Astrocyte (in vitro differentiated cells and primary cell): ENCODE results near the gene ELMO1. TPM values are rescaled to one million over a fixed set of nuclear protein-coding genes. Genes with fewer than 3 reads are reported as not detected.

ENCODE experiments used
- DNase-seq: peaks from one replicate; pipeline ENCODE4 v3.0.0-alpha.2; 2010; ENCODE audit warnings: low read depth
- FAIRE-seq: peaks from 2 replicates; lab custom pipeline; 2011; peaks lifted over from hg19 to GRCh38; lab: Jason Lieb, UNC
- H2AFZ ChIP-seq: 2 replicates; pipeline ENCODE4 v1.6.0; 2012; ENCODE audit warnings: low read depth, low read length, inconsistent platforms
- H3K27ac ChIP-seq: 2 replicates; pipeline ENCODE4 v1.5.1; 2011; ENCODE audit warnings: low read depth, low read length, inconsistent platforms
- H3K27me3 ChIP-seq: 2 replicates; pipeline ENCODE4 v1.6.0; 2011; ENCODE audit warnings: low read length, inconsistent platforms; ENCODE audit not compliant: insufficient read depth
- H3K36me3 ChIP-seq: 2 replicates; pipeline ENCODE4 v1.5.1; 2011; ENCODE audit warnings: low read length, inconsistent platforms; ENCODE audit not compliant: insufficient read depth
- H3K4me1 ChIP-seq: 2 replicates; pipeline ENCODE4 v1.5.1; 2011; ENCODE audit warnings: low read length, inconsistent platforms; ENCODE audit not compliant: insufficient read depth
- H3K4me2 ChIP-seq: 2 replicates; pipeline ENCODE4 v1.6.0; 2012; ENCODE audit warnings: low read length, inconsistent platforms
- H3K4me3 ChIP-seq: 2 replicates; pipeline ENCODE4 v1.5.1; 2011; ENCODE audit warnings: low read depth, mild to moderate bottlenecking, low read length, inconsistent platforms; ENCODE audit not compliant: insufficient read depth
- H3K79me2 ChIP-seq: 2 replicates; pipeline ENCODE4 v1.6.0; 2012; ENCODE audit warnings: mild to moderate bottlenecking, low read length, inconsistent platforms; ENCODE audit not compliant: insufficient read depth
- H3K9ac ChIP-seq: 2 replicates; pipeline ENCODE4 v1.6.0; 2012; ENCODE audit warnings: mild to moderate bottlenecking, low read length, inconsistent platforms
- H3K9me3 ChIP-seq: 2 replicates; pipeline ENCODE4 v1.5.1; 2012; ENCODE audit warnings: low read depth, mild to moderate bottlenecking, low read length, inconsistent platforms; ENCODE audit not compliant: insufficient read depth
- H4K20me1 ChIP-seq: 2 replicates; pipeline ENCODE4 v1.6.0; 2012; ENCODE audit warnings: low read length, inconsistent platforms; ENCODE audit not compliant: insufficient read depth
- H3K27ac Mint-ChIP-seq: one replicate; pipeline ENCODE4 v1.8.0; 2021; ENCODE audit warnings: mild to moderate bottlenecking, mixed read lengths; ENCODE audit not compliant: unreplicated experiment
- H3K27me3 Mint-ChIP-seq: one replicate; pipeline ENCODE4 v1.8.0; 2021; ENCODE audit warnings: low read depth, mixed read lengths; ENCODE audit not compliant: unreplicated experiment
- H3K36me3 Mint-ChIP-seq: one replicate; pipeline ENCODE4 v1.8.0; 2021; ENCODE audit warnings: low read depth, mixed read lengths; ENCODE audit not compliant: unreplicated experiment
- H3K4me1 Mint-ChIP-seq: one replicate; pipeline ENCODE4 v1.8.0; 2021; ENCODE audit warnings: low read depth, mixed read lengths; ENCODE audit not compliant: unreplicated experiment
- H3K4me3 Mint-ChIP-seq: one replicate; pipeline ENCODE4 v1.8.0; 2021; ENCODE audit warnings: mild to moderate bottlenecking, moderate library complexity, mixed read lengths; ENCODE audit not compliant: unreplicated experiment
- H3K9me3 Mint-ChIP-seq: one replicate; pipeline ENCODE4 v1.8.0; 2021; ENCODE audit warnings: mild to moderate bottlenecking, mixed read lengths; ENCODE audit not compliant: unreplicated experiment
- CTCF ChIP-seq: IDR thresholded peaks from 2 replicates; pipeline ENCODE4 v1.5.1; 2011; ENCODE audit warnings: low read depth, mild to moderate bottlenecking, inconsistent platforms, low read length, moderate library complexity; ENCODE audit not compliant: insufficient read depth
- EZH2 ChIP-seq: IDR thresholded peaks from 2 replicates; pipeline ENCODE4 v1.6.1; 2012; ENCODE audit warnings: mild to moderate bottlenecking, low read length, inconsistent platforms; ENCODE audit not compliant: insufficient read depth
- total RNA-seq: library from RNA; stranded (reverse); gene quantifications from 2 replicates; pipeline ENCODE4 v1.2.1, GENCODE V29; 2021

The ELMO1 gene
- total RNA-seq, 1 donor from 2014 or later = 20.4 TPM

- H3K79me2 ChIP-seq = no peaks in the 10 kb centered on the region
- Mint-ChIP-seq H3K36me3 (no peaks in the 10 kb centered on the region), H3K9me3 (no peaks in the 10 kb centered on the region), H3K4me1 (peaks cover 7% of the 10 kb centered on the region), H3K27ac (no peak overlapping the region), H3K4me3 (no peak overlapping the region), H3K27me3 (no peaks in the 10 kb centered on the region)
- H3K27me3 ChIP-seq = no peaks in the 10 kb centered on the region
- no peak overlapping the region for H3K4me2 ChIP-seq
- H3K27ac ChIP-seq = no peak overlapping the region
- no peaks in the 10 kb centered on the region for H3K4me1 ChIP-seq
- TF ChIP-seq EZH2 (no peak), CTCF (no peak)
- H3K9ac ChIP-seq = no peak overlapping the region
- DNase-seq (no peak), FAIRE-seq (no peak)
- no peak overlapping the region for H3K4me3 ChIP-seq
- H3K36me3 ChIP-seq = no peaks in the 10 kb centered on the region
- H2AFZ ChIP-seq = no peak overlapping the region
- no peaks in the 10 kb centered on the region for H4K20me1 ChIP-seq
- H3K9me3 ChIP-seq = no peaks in the 10 kb centered on the region
These were observed 7.8 kb downstream of the ELMO1 start for GRCh38 chr7:37440738-37441385.

GRCh38 chr7:37439653-37440026 lies 9.0 kb downstream of the ELMO1 start:
- Histone ChIP-seq H4K20me1 (no peaks in the 10 kb centered on the region), H3K4me3 (no peak overlapping the region), H3K4me1 (no peaks in the 10 kb centered on the region), H2AFZ (no peak overlapping the region), H3K4me2 (no peak overlapping the region), H3K27me3 (no peaks in the 10 kb centered on the region), H3K36me3 (no peaks in the 10 kb centered on the region), H3K9ac (no peak overlapping the region), H3K27ac (no peak overlapping the region), H3K9me3 (no peaks in the 10 kb centered on the region), H3K79me2 (no peaks in the 10 kb centered on the region)
- no peak for TF ChIP-seq EZH2
- TF ChIP-seq CTCF = no peak
- no peak overlapping the region for H3K4me3 Mint-ChIP-seq
- H3K36me3 Mint-ChIP-seq = no peaks in the 10 kb centered on the region
- no peaks in the 10 kb centered on the region for H3K9me3 Mint-ChIP-seq
- DNase-seq = no peak
- H3K27me3 Mint-ChIP-seq = no peaks in the 10 kb centered on the region
- H3K27ac Mint-ChIP-seq = no peak overlapping the region
- H3K4me1 Mint-ChIP-seq = peaks cover 7% of the 10 kb centered on the region
- no peak for FAIRE-seq

GRCh38 chr7:37438906-37439652 lies 9.6 kb downstream of the ELMO1 start:
- Mint-ChIP-seq H3K4me1 (peaks cover 7% of the 10 kb centered on the region), H3K27ac (no peak overlapping the region), H3K27me3 (no peaks in the 10 kb centered on the region), H3K9me3 (no peaks in the 10 kb centered on the region), H3K4me3 (no peak overlapping the region), H3K36me3 (no peaks in the 10 kb centered on the region)
- TF ChIP-seq CTCF = no peak
- TF ChIP-seq EZH2 = no peak
- H3K27me3 ChIP-seq = no peaks in the 10 kb centered on the region
- no peak overlapping the region for H3K4me3 ChIP-seq
- no peak overlapping the region for H3K9ac ChIP-seq
- H3K36me3 ChIP-seq = no peaks in the 10 kb centered on the region
- FAIRE-seq (no peak), DNase-seq (no peak)
- H3K4me1 ChIP-seq = no peaks in the 10 kb centered on the region
- H4K20me1 ChIP-seq = no peaks in the 10 kb centered on the region
- no peaks in the 10 kb centered on the region for H3K9me3 ChIP-seq
- H3K79me2 ChIP-seq = no peaks in the 10 kb centered on the region
- no peak overlapping the region for H3K4me2 ChIP-seq
- H3K27ac ChIP-seq = no peak overlapping the region
- no peak overlapping the region for H2AFZ ChIP-seq
